Measurements from ENCODE around the gene DCC.

DNA sequence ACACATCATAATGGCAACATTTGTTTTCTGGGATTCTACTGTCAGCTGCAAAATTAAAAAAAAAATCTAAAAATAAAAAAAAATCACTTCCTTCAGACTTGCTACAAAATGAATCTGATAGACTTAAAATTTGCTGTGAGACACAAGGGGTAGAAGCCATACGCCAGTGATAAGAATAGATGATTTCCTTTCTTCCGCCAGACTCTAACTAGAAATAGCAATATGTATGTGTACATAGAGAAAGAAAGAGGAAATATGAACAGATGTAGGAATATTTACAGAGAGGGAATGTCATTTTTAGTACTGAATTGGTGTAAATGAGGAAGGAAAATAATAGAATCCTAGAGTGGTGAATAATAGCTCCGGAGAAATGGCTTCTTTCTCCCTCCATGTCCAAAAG, 574.2 kb downstream of the DCC start:
- TF ChIP-seq, protein P1, sequence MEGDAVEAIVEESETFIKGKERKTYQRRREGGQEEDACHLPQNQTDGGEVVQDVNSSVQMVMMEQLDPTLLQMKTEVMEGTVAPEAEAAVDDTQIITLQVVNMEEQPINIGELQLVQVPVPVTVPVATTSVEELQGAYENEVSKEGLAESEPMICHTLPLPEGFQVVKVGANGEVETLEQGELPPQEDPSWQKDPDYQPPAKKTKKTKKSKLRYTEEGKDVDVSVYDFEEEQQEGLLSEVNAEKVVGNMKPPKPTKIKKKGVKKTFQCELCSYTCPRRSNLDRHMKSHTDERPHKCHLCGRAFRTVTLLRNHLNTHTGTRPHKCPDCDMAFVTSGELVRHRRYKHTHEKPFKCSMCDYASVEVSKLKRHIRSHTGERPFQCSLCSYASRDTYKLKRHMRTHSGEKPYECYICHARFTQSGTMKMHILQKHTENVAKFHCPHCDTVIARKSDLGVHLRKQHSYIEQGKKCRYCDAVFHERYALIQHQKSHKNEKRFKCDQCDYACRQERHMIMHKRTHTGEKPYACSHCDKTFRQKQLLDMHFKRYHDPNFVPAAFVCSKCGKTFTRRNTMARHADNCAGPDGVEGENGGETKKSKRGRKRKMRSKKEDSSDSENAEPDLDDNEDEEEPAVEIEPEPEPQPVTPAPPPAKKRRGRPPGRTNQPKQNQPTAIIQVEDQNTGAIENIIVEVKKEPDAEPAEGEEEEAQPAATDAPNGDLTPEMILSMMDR (IDR thresholded peaks at IDR 0.05), result no peak
- TF ChIP-seq POLR2A (IDR thresholded peaks at IDR 0.05) (no peak), EP300 (IDR thresholded peaks at IDR 0.05; ENCODE audit: low read depth) (no peak), POLR2AphosphoS5 (IDR thresholded peaks at IDR 0.05) (no peak)

All from transverse colon (tissue), 4 donors.